Cardiac fibroblast (primary cell): ENCODE results near the gene CTNND2.

ENCODE experiments used
- DNase-seq, 2 donors: peaks; one replicate each; pipeline versions ENCODE4 v3.0.0 to v3.0.0-alpha.2; 2010; ENCODE audit warnings: low read depth in 2 of 2
- H3K4me3 ChIP-seq, 2 donors: replicated peaks in 1 of 2; 1 replicate in 1 of 2; 2 replicates in 1 of 2; pipeline ENCODE4 v1.5.1; 2011; ENCODE audit warnings: low read depth in 2 of 2, low read length in 2 of 2, mild to moderate bottlenecking in 2 of 2, moderate library complexity in 1 of 2
- CTCF ChIP-seq: IDR thresholded peaks from one replicate; pipeline ENCODE4 v1.5.1; 2011; ENCODE audit warnings: low read depth, mild to moderate bottlenecking, low read length, inconsistent platforms

The CTNND2 gene

GRCh38 chr5:11277323-11277722 is 626.9 kb downstream of the CTNND2 start:
- DNase-seq, result no peak
- no peak for TF ChIP-seq CTCF
- H3K4me3 ChIP-seq, result no peak overlapping the region

- TF ChIP-seq CTCF, result no peak
- DNase-seq, result no peak
Observed at GRCh38 chr5:11273180-11273903, 630.9 kb downstream of the CTNND2 start.

GRCh38 chr5:11269515-11269914 is 634.7 kb downstream of the CTNND2 start:
- no peak for DNase-seq
- no peak overlapping the region for H3K4me3 ChIP-seq
- TF ChIP-seq CTCF, result no peak

More at GRCh38 chr5:11273180-11273903, 630.9 kb downstream of the CTNND2 start:
- no peak overlapping the region for H3K4me3 ChIP-seq

GRCh38 chr5:11268891-11269290 is 635.4 kb downstream of the CTNND2 start:
- no peak overlapping the region for H3K4me3 ChIP-seq
- no peak for TF ChIP-seq CTCF
- no peak for DNase-seq

- TF ChIP-seq CTCF, result no peak
- no peak for DNase-seq
- no peak overlapping the region for H3K4me3 ChIP-seq
Observed at GRCh38 chr5:11266331-11266730, 637.9 kb downstream of the CTNND2 start.

GRCh38 chr5:11261241-11261640 is 643.0 kb downstream of the CTNND2 start:
- no peak for DNase-seq
- no peak for TF ChIP-seq CTCF
- no peak overlapping the region for H3K4me3 ChIP-seq

- no peak overlapping the region for H3K4me3 ChIP-seq
- no peak for DNase-seq
- TF ChIP-seq CTCF, result no peak
Observed at GRCh38 chr5:11258001-11258400, 646.2 kb downstream of the CTNND2 start.
